Measurements from ENCODE around the gene ZNF316. TPM values are rescaled to one million over a fixed set of nuclear protein-coding genes. Genes with fewer than 3 reads are reported as not detected.
A peak's percentile ranks its signal among the peaks of the same experiment; 100 is the strongest.

Gene ZNF316
- polyA plus RNA-seq, 1 of the 3 experiments (the other 2 are of a cell fraction), result 18.6 TPM

- TF ChIP-seq CTCF (IDR thresholded peaks at IDR 0.05) (peak; percentile 62), REST (IDR thresholded peaks at IDR 0.05; ENCODE audit: low read depth, low read length) (peak; percentile 55; the same call in 1 of the 2 replicates), PBX3 (IDR thresholded peaks at IDR 0.05) (peak; percentile 26; the same call in 1 of the 2 replicates), GABPA (IDR thresholded peaks at IDR 0.05; ENCODE audit: low read depth) (peak; percentile 69), EP300 (IDR thresholded peaks at IDR 0.05; ENCODE audit: borderline replicate concordance in 1 of 2, low read depth in 1 of 2, low read length in 1 of 2) (peak in 1 of 2 experiments; percentile 26; a peak in 1 of 4 replicates), POLR2AphosphoS5 (IDR thresholded peaks at IDR 0.05; ENCODE audit: low read depth, low read length) (peak; percentile 88)
Observed at GRCh38 chr7:6589829-6590644, 47.1 kb upstream of the ZNF316 start, which contains the start of gene INTS15 (continued).

GRCh38 chr7:6590645-6591110 lies 46.4 kb upstream of the ZNF316 start:
- POLR2A ChIA-PET, result interaction anchor here (0.7 to 2.9 kb wide), 6 partner anchors 10 to 54 kb away, joined by 3 to 16 read pairs (median 4); partner anchors contain the start of genes ZDHHC4, ZNF316 and ZNF853
- Histone ChIP-seq H3K27ac (ENCODE audit: low read depth in 2 of 2, low read length in 1 of 2) (peak overlapping the region; percentile 62 to 75; a peak in 3 of 4 replicates), H2AFZ (ENCODE audit: low read depth) (peak overlapping the region; percentile 85), H3K4me2 (peak overlapping the region; percentile 96), H3F3A (replicated peaks; ENCODE audit: insufficient read depth) (peaks cover 12% of the 10 kb centered on the region), H3K9me2 (no peaks in the 10 kb centered on the region), H4K20me1 (ENCODE audit: insufficient read depth) (no peaks in the 10 kb centered on the region), H3K9ac (peak overlapping the region; percentile 80), H3K4me3 (ENCODE audit: low read depth in 2 of 2, low read length in 1 of 2) (peak overlapping the region; percentile 63 to 99), H3K9me3 (no peaks in the 10 kb centered on the region), H3K27me3 (ENCODE audit: insufficient read depth) (no peaks in the 10 kb centered on the region), H3K4me1 (ENCODE audit: control insufficient read depth in 1 of 2, insufficient read depth in 2 of 2, low read depth in 1 of 2, low read length in 1 of 2) (peaks cover 2 to 7% of the 10 kb centered on the region in 2 experiments; a peak in 1 of 4 replicates), H3K36me3 (replicated peaks in 1 of 2; ENCODE audit: control insufficient read depth in 1 of 2, insufficient read depth in 2 of 2, low read length in 1 of 2) (peaks cover 25 to 66% of the 10 kb centered on the region in 2 experiments), H3K79me2 (ENCODE audit: insufficient read depth) (peaks cover 30% of the 10 kb centered on the region)
- DNase-seq, result no peak
- CTCF ChIA-PET, result interaction anchor here (0.9 to 4.2 kb wide), 23 partner anchors 10 to 340 kb away, joined by 3 to 65 read pairs (median 6); partner anchors contain the start of gene ZDHHC4
- WGBS (ENCODE audit: low lambda C conversion rate), result 19% methylated on average over 10 of the region's 10 CpGs
- TF ChIP-seq RXRA (IDR thresholded peaks at IDR 0.05; ENCODE audit: borderline replicate concordance, low read depth) (no peak), GATA2 (CRISPR knock-in tag; IDR thresholded peaks at IDR 0.05) (no peak), TCF12 (IDR thresholded peaks at IDR 0.05) (no peak), SIN3A (IDR thresholded peaks at IDR 0.05; ENCODE audit: borderline replicate concordance, low read depth, low read length) (peak; percentile 49; the same call in 1 of the 2 replicates), JUND (IDR thresholded peaks at IDR 0.05) (no peak), FOXM1 (IDR thresholded peaks at IDR 0.05; ENCODE audit: low read depth) (no peak), RAD21 (IDR thresholded peaks at IDR 0.05; ENCODE audit: low read length) (0 out of 2 replicates have a peak, but pooled peaks have one; percentile 16)
